ENCODE results near the gene HMX3. TPM values are rescaled to one million over a fixed set of nuclear protein-coding genes. Genes with fewer than 3 reads are reported as not detected.

HMX3 gene
- total and polyA plus RNA-seq, 2 of the 8 experiments (the other 6 are each of a cell fraction or from before 2014, with no cell fraction given), result 0.05 TPM; not detected in 1

- no peak overlapping the region for H3K4ac ChIP-seq (replicated peaks; ENCODE audit: insufficient read length, low read depth, low read length)
- no peak overlapping the region for H2BK12ac ChIP-seq (ENCODE audit: low read depth, low read length)
- H3K18ac ChIP-seq (ENCODE audit: extremely low read depth, low read length), result no peak overlapping the region
- no peaks in the 10 kb centered on the region for H3K27me3 ChIP-seq (replicated peaks in 1 of 4; ENCODE audit: control insufficient read depth in 3 of 4, extremely low read depth in 1 of 4, insufficient read depth in 3 of 4, low read length in 3 of 4)
- no peaks in the 10 kb centered on the region for H3K23me2 ChIP-seq (ENCODE audit: low read depth, low read length)
- no peak overlapping the region for H2AFZ ChIP-seq (ENCODE audit: low read length)
- no peak overlapping the region for H3K23ac ChIP-seq (ENCODE audit: insufficient read length)
- no peak overlapping the region for H3K14ac ChIP-seq (ENCODE audit: insufficient read length)
- WGBS, 2 experiments (ENCODE audit: extremely low coverage in 1 of 2, insufficient coverage in 1 of 2, insufficient read length in 1 of 2, insufficient replicate concordance in 2 of 2, low coverage in 1 of 2, low lambda C conversion rate in 2 of 2, missing lambda C conversion rate in 1 of 2), result 91% methylated on average over 2 of the region's 2 CpGs; no CpG with 5 or more reads in 1 of the 2 experiments
- no peak overlapping the region for H3K56ac ChIP-seq (replicated peaks; ENCODE audit: insufficient read length, low read depth, low read length)
- no peaks in the 10 kb centered on the region for H4K20me1 ChIP-seq (replicated peaks in 1 of 2; ENCODE audit: control insufficient read depth in 1 of 2, insufficient read depth in 2 of 2, low read length in 2 of 2)
- H3K4me2 ChIP-seq (ENCODE audit: insufficient read depth in 1 of 2, low read depth in 2 of 2, low read length in 2 of 2), result no peak overlapping the region
- no peak overlapping the region for H4K5ac ChIP-seq (ENCODE audit: insufficient read length, low read depth, low read length)
- H2BK20ac ChIP-seq (ENCODE audit: low read length), result no peak overlapping the region
- no peak for DNase-seq (ENCODE audit: low read depth in 1 of 2, low spot score in 2 of 2)
- H3K36me3 ChIP-seq (ENCODE audit: control insufficient read depth in 2 of 4, insufficient read depth in 4 of 4, low read length in 3 of 4), result peaks cover 0 to 4% (median 1%) of the 10 kb centered on the region in 4 experiments; a peak in 2 of 8 replicates
- H4K8ac ChIP-seq (ENCODE audit: extremely low read depth, insufficient read depth, low read length), result no peak overlapping the region
- no peak overlapping the region for H3K4me3 ChIP-seq (ENCODE audit: extremely low read depth in 1 of 4, insufficient read depth in 2 of 4, low read depth in 3 of 4, low read length in 4 of 4)
- FAIRE-seq, result no peak
- no peak for TF ChIP-seq CHD2 (IDR thresholded peaks at IDR 0.05; ENCODE audit: low read length)
- no peak for TF ChIP-seq CREB1 (IDR thresholded peaks at IDR 0.05)
- no peak for TF ChIP-seq BACH1 (IDR thresholded peaks at IDR 0.05; ENCODE audit: low read length)
- no peaks in the 10 kb centered on the region; a peak in 1 of 4 replicates for H3K9me3 ChIP-seq (ENCODE audit: insufficient read depth in 2 of 2, low read depth in 1 of 2, low read length in 1 of 2)
- peaks cover 2% of the 10 kb centered on the region for H3K79me1 ChIP-seq (ENCODE audit: low read depth, low read length)
- H3K4me1 ChIP-seq (replicated peaks in 1 of 4; ENCODE audit: control insufficient read depth in 3 of 4, insufficient read depth in 4 of 4, low read length in 3 of 4), result no peaks in the 10 kb centered on the region
- no peak overlapping the region for H2BK120ac ChIP-seq (replicated peaks; ENCODE audit: low read depth, low read length)
- H2AK5ac ChIP-seq (ENCODE audit: low read depth, low read length), result no peak overlapping the region
- CTCF ChIA-PET (ENCODE audit: partially characterized antibody), result interaction anchor here (0.8 to 3.0 kb wide), 2 partner anchors 11 to 45 kb away, joined by 6 to 9 read pairs; no protein-coding TSS in a partner anchor
- no peak overlapping the region for H3K27ac ChIP-seq (ENCODE audit: low read depth, low read length)
- H3K9ac ChIP-seq (replicated peaks in 1 of 4; ENCODE audit: extremely low read depth in 1 of 4, low read depth in 3 of 4, low read length in 3 of 4), result no peak overlapping the region
- POLR2A ChIA-PET (ENCODE audit: partially characterized antibody), result no interaction called here
- no peaks in the 10 kb centered on the region for H3K79me2 ChIP-seq (ENCODE audit: control insufficient read depth in 1 of 2, insufficient read depth in 2 of 2, low read length in 2 of 2)
- no peak overlapping the region for H2BK5ac ChIP-seq (ENCODE audit: low read depth, low read length)
- H4K91ac ChIP-seq (replicated peaks; ENCODE audit: insufficient read length, low read length), result no peak overlapping the region
- no peak overlapping the region for H2BK15ac ChIP-seq (ENCODE audit: low read length)
Measured at GRCh38 chr10:123183724-123184123, 48.0 kb downstream of the HMX3 start.
